A673 (cell line): ENCODE results near the gene MGAT4A.

Experiments
- CTCF ChIP-seq: fragments of 300-800, 200-600 bp; sonication (generic); conservative IDR thresholded peaks from 2 replicates; pipeline ENCODE4 v1.5.1; 2017; ENCODE audit warnings: low read depth, mild to moderate bottlenecking, antibody characterized with exemption, low read length, moderate library complexity, mixed read lengths
- EZH2 ChIP-seq: fragments of 200-600 bp; sonication (generic); IDR thresholded peaks from 2 replicates; pipeline ENCODE4 v1.6.1; 2017; ENCODE audit warnings: borderline replicate concordance, low read depth, mild to moderate bottlenecking, mixed read lengths, antibody characterized with exemption, low read length; ENCODE audit not compliant: poor library complexity, severe bottlenecking

GRCh38 chr2:98650998-98651397 lies 79.9 kb downstream of the MGAT4A start:
- TF ChIP-seq CTCF (no peak), EZH2 (no peak)
